ENCODE data around the gene FICD. TPM values are rescaled to one million over a fixed set of nuclear protein-coding genes. Genes with fewer than 3 reads are reported as not detected.

FICD gene
- 3.9 TPM for polyA plus RNA-seq (2013, experiment 1 of 2)
- 3.6 TPM for polyA plus RNA-seq (2013, experiment 2 of 2)

GRCh38 chr12:108514973-108515814 lies at the start of gene FICD:
Gene FICD, plus strand, starts transcription at chr12:108515277. Its CDS starts 1,696 bp downstream, at chr12:108516973.
- Histone ChIP-seq H2BK15ac (ENCODE audit: low read length) (no peak within 1 kb of the TSS), H2AK5ac (ENCODE audit: low read depth, low read length) (peak within 1 kb of the TSS; percentile 57), H3K9me3 (replicated peaks in 1 of 2; ENCODE audit: control insufficient read depth in 2 of 2, insufficient read depth in 1 of 2, low read depth in 1 of 2, low read length in 2 of 2) (peaks cover 0 to 5% of the 10 kb centered on the region in 2 donors), H3K27me3 (ENCODE audit: control insufficient read depth in 3 of 3, insufficient read depth in 3 of 3, low read depth in 1 of 3, low read length in 3 of 3) (no peaks in the 10 kb centered on the region), H3K4me2 (ENCODE audit: insufficient read depth, low read length, poor library complexity, severe bottlenecking) (peak within 1 kb of the TSS; percentile 91), H3K79me1 (ENCODE audit: low read depth, low read length) (peaks cover 7% of the 10 kb centered on the region), H3K4ac (ENCODE audit: low read length) (no peak within 1 kb of the TSS), H4K91ac (ENCODE audit: low read depth, low read length, poor library complexity) (no peak within 1 kb of the TSS), H3K27ac (replicated peaks; ENCODE audit: low read length) (peak within 1 kb of the TSS; percentile 1), H4K8ac (ENCODE audit: low read depth, low read length) (no peak within 1 kb of the TSS), H2BK120ac (ENCODE audit: low read depth, low read length) (no peak within 1 kb of the TSS), H2BK12ac (ENCODE audit: low read length) (no peak within 1 kb of the TSS), H3K9ac (ENCODE audit: low read depth, low read length, poor library complexity) (peak within 1 kb of the TSS; percentile 88), H3K36me3 (replicated peaks in 1 of 2; ENCODE audit: control insufficient read depth in 2 of 2, insufficient read depth in 2 of 2, low read length in 2 of 2) (peaks cover 30 to 37% of the 10 kb centered on the region in 2 donors), H3K23ac (ENCODE audit: low read depth, low read length, poor library complexity) (peak within 1 kb of the TSS; percentile 30), H3K14ac (ENCODE audit: low read length) (peak within 1 kb of the TSS; percentile 31), H2AFZ (ENCODE audit: low read length) (peak within 1 kb of the TSS; percentile 95), H3K18ac (ENCODE audit: low read length) (peak within 1 kb of the TSS; percentile 93), H3K4me3 (ENCODE audit: low read length in 2 of 2) (peak within 1 kb of the TSS; percentile 94 to 97), H2BK5ac (ENCODE audit: low read length) (peak within 1 kb of the TSS; percentile 72), H3K4me1 (ENCODE audit: control insufficient read depth in 2 of 2, insufficient read depth in 1 of 2, low read depth in 1 of 2, low read length in 2 of 2) (peaks cover 5 to 11% of the 10 kb centered on the region in 2 donors)
- WGBS, 2 donors (ENCODE audit: extremely low coverage in 2 of 2, insufficient read length in 2 of 2, insufficient replicate concordance in 1 of 2) = no CpG with 5 or more reads among the region's 67 CpGs
- peak; percentile 99 for DNase-seq (ENCODE audit: low spot score)

- Histone ChIP-seq H3K23ac (ENCODE audit: low read depth, low read length, poor library complexity) (no peak overlapping the region), H3K18ac (ENCODE audit: low read length) (no peak overlapping the region), H3K27me3 (ENCODE audit: control insufficient read depth in 3 of 3, insufficient read depth in 3 of 3, low read depth in 1 of 3, low read length in 3 of 3) (peaks cover 0 to 6% (median 0%) of the 10 kb centered on the region in 3 experiments), H4K91ac (ENCODE audit: low read depth, low read length, poor library complexity) (no peak overlapping the region), H3K14ac (ENCODE audit: low read length) (no peak overlapping the region), H2BK120ac (ENCODE audit: low read depth, low read length) (no peak overlapping the region), H3K4ac (ENCODE audit: low read length) (no peak overlapping the region), H3K79me1 (ENCODE audit: low read depth, low read length) (no peaks in the 10 kb centered on the region), H2BK5ac (ENCODE audit: low read length) (no peak overlapping the region), H3K36me3 (replicated peaks in 1 of 2; ENCODE audit: control insufficient read depth in 2 of 2, insufficient read depth in 2 of 2, low read length in 2 of 2) (no peaks in the 10 kb centered on the region), H2AK5ac (ENCODE audit: low read depth, low read length) (no peak overlapping the region), H4K8ac (ENCODE audit: low read depth, low read length) (no peak overlapping the region), H3K4me3 (ENCODE audit: low read length in 2 of 2) (no peak overlapping the region), H3K4me2 (ENCODE audit: insufficient read depth, low read length, poor library complexity, severe bottlenecking) (no peak overlapping the region), H2BK15ac (ENCODE audit: low read length) (no peak overlapping the region), H2AFZ (ENCODE audit: low read length) (no peak overlapping the region), H3K27ac (replicated peaks; ENCODE audit: low read length) (no peak overlapping the region), H3K9me3 (replicated peaks in 1 of 2; ENCODE audit: control insufficient read depth in 2 of 2, insufficient read depth in 1 of 2, low read depth in 1 of 2, low read length in 2 of 2) (no peaks in the 10 kb centered on the region), H3K9ac (ENCODE audit: low read depth, low read length, poor library complexity) (no peak overlapping the region), H3K4me1 (ENCODE audit: control insufficient read depth in 2 of 2, insufficient read depth in 1 of 2, low read depth in 1 of 2, low read length in 2 of 2) (no peaks in the 10 kb centered on the region), H2BK12ac (ENCODE audit: low read length) (no peak overlapping the region)
- WGBS, 2 donors (ENCODE audit: extremely low coverage in 2 of 2, insufficient read length in 2 of 2, insufficient replicate concordance in 1 of 2) = no CpG with 5 or more reads among the region's 3 CpGs
- no peak for DNase-seq (ENCODE audit: low spot score)
Observed at GRCh38 chr12:108465417-108465816, 49.7 kb upstream of the FICD start.

GRCh38 chr12:108468196-108468968 lies 46.7 kb upstream of the FICD start:
- H3K4me1 ChIP-seq (ENCODE audit: control insufficient read depth in 2 of 2, insufficient read depth in 1 of 2, low read depth in 1 of 2, low read length in 2 of 2) = peaks cover 0 to 2% of the 10 kb centered on the region in 2 donors
- H4K8ac ChIP-seq (ENCODE audit: low read depth, low read length) = no peak overlapping the region
- no peaks in the 10 kb centered on the region for H3K27me3 ChIP-seq (ENCODE audit: control insufficient read depth in 3 of 3, insufficient read depth in 3 of 3, low read depth in 1 of 3, low read length in 3 of 3)
- no peaks in the 10 kb centered on the region for H3K79me1 ChIP-seq (ENCODE audit: low read depth, low read length)
- H3K27ac ChIP-seq (replicated peaks; ENCODE audit: low read length) = no peak overlapping the region
- no peak overlapping the region for H2AFZ ChIP-seq (ENCODE audit: low read length)
- WGBS, 2 donors (ENCODE audit: extremely low coverage in 2 of 2, insufficient read length in 2 of 2, insufficient replicate concordance in 1 of 2) = no CpG with 5 or more reads among the region's 6 CpGs
- H3K4ac ChIP-seq (ENCODE audit: low read length) = no peak overlapping the region
- H3K9ac ChIP-seq (ENCODE audit: low read depth, low read length, poor library complexity) = no peak overlapping the region
- no peak overlapping the region for H3K4me3 ChIP-seq (ENCODE audit: low read length in 2 of 2)
- H2BK5ac ChIP-seq (ENCODE audit: low read length) = no peak overlapping the region
- H3K4me2 ChIP-seq (ENCODE audit: insufficient read depth, low read length, poor library complexity, severe bottlenecking) = no peak overlapping the region
- no peak overlapping the region for H2AK5ac ChIP-seq (ENCODE audit: low read depth, low read length)
- peak; percentile 77 for DNase-seq (ENCODE audit: low spot score)
- no peak overlapping the region for H2BK15ac ChIP-seq (ENCODE audit: low read length)
- H2BK12ac ChIP-seq (ENCODE audit: low read length) = no peak overlapping the region
- H3K36me3 ChIP-seq (replicated peaks in 1 of 2; ENCODE audit: control insufficient read depth in 2 of 2, insufficient read depth in 2 of 2, low read length in 2 of 2) = no peaks in the 10 kb centered on the region
- no peak overlapping the region for H4K91ac ChIP-seq (ENCODE audit: low read depth, low read length, poor library complexity)
- H3K18ac ChIP-seq (ENCODE audit: low read length) = no peak overlapping the region
- no peak overlapping the region for H3K14ac ChIP-seq (ENCODE audit: low read length)
- no peak overlapping the region for H2BK120ac ChIP-seq (ENCODE audit: low read depth, low read length)
- H3K9me3 ChIP-seq (replicated peaks in 1 of 2; ENCODE audit: control insufficient read depth in 2 of 2, insufficient read depth in 1 of 2, low read depth in 1 of 2, low read length in 2 of 2) = no peaks in the 10 kb centered on the region
- no peak overlapping the region for H3K23ac ChIP-seq (ENCODE audit: low read depth, low read length, poor library complexity)

Data from neuronal stem cell (in vitro differentiated cells).